Sigmoid colon (tissue), 7 donors: Measurements from ENCODE around the gene DVL3. TPM values are rescaled to one million over a fixed set of nuclear protein-coding genes. Genes with fewer than 3 reads are reported as not detected.

ENCODE experiments used
- DNase-seq: peaks from one replicate; pipeline ENCODE4 v3.0.0-alpha.2; 2019
- H3K27ac ChIP-seq, 4 donors: fragments of 200-600 bp; sonication (generic); one replicate each; pipeline ENCODE4 v1.5.1; 2016 to 2019; ENCODE audit warnings: mild to moderate bottlenecking in 1 of 4
- H3K27me3 ChIP-seq, 3 donors: fragments of 200-600 bp; sonication (generic); one replicate each; pipeline ENCODE4 v1.5.1; 2019; ENCODE audit warnings: mild to moderate bottlenecking in 1 of 3
- H3K36me3 ChIP-seq, 4 donors: fragments of 200-600 bp; sonication (generic); one replicate each; pipeline ENCODE4 v1.5.1; 2016 to 2019
- H3K4me1 ChIP-seq, 4 donors: fragments of 200-600 bp; sonication (generic); one replicate each; pipeline ENCODE4 v1.5.1; 2017 to 2019
- H3K4me3 ChIP-seq, 4 donors: fragments of 200-600 bp; sonication (generic); one replicate each; pipeline ENCODE4 v1.5.1; 2017 to 2019; ENCODE audit warnings: mild to moderate bottlenecking in 2 of 4, moderate library complexity in 1 of 4
- H3K9me3 ChIP-seq, 4 donors: fragments of 200-600 bp in 3 of 4; sonication (generic) in 3 of 4; one replicate each; pipeline versions ENCODE4 v1.5.1 to v1.6.1; 2013 to 2019
- CTCF ChIP-seq, 4 experiments: fragments of 450-650 bp in 3 of 4; fragments of 200-600 bp in 1 of 4; IDR thresholded peaks; one replicate each; pipeline ENCODE4 v1.5.1; 2016 to 2019; ENCODE audit warnings: antibody characterized with exemption in 4 of 4, mild to moderate bottlenecking in 3 of 4, moderate library complexity in 2 of 4
- EP300 ChIP-seq, 4 donors: sonication (generic); formaldehyde crosslinking; IDR thresholded peaks; one replicate each; pipeline ENCODE4 v1.6.1; 2017; ENCODE audit warnings: antibody characterized with exemption in 4 of 4
- POLR2A ChIP-seq, 2 donors: fragments of 450-650 bp; IDR thresholded peaks; one replicate each; pipeline ENCODE4 v1.6.1; 2016; ENCODE audit warnings: antibody characterized with exemption in 2 of 2, mild to moderate bottlenecking in 2 of 2, moderate library complexity in 2 of 2
- POLR2AphosphoS5 ChIP-seq, 4 donors: sonication (generic); formaldehyde crosslinking; IDR thresholded peaks; one replicate each; pipeline ENCODE4 v1.6.1; 2017; ENCODE audit warnings: antibody characterized with exemption in 4 of 4
- WGBS, 2 donors: extraction: QIAGEN DNeasy Blood & Tissue Kit; methylation state at CpG; one replicate each; pipeline ENCODE4 v1.1.7; 2013; 5-methylcytosine and 5-hydroxymethylcytosine counted together
- intact Hi-C: fragments of 100-400 bp; cut with DNase I; formaldehyde crosslinking; loops from one replicate; pipeline ENCODE4 v1.15.1; 2023
- polyA plus RNA-seq, 3 donors: library from polyadenylated mRNA; stranded (reverse); fragments of 200-250 nt; gene quantifications; one replicate each; pipeline ENCODE4 v1.2.3, GENCODE V29; 2013
- total RNA-seq, 4 donors: library from RNA; depleted of rRNA; stranded (reverse); fragments of >200 nt; gene quantifications; one replicate each; pipeline ENCODE4 v1.1.0, GENCODE V29; 2016
- donor health status: healthy with polysubstance abuse.
- donor health status: Bipolar disorder and iron deficiency.
- donor health status: healthy.

The DVL3 gene
- total and polyA plus RNA-seq, 7 donors, result 15.0 to 71.2 (median 40.8) TPM

- Histone ChIP-seq H3K27ac (no peak overlapping the region), H3K4me3 (no peak overlapping the region), H3K9me3 (no peaks in the 10 kb centered on the region), H3K4me1 (no peaks in the 10 kb centered on the region), H3K36me3 (no peaks in the 10 kb centered on the region), H3K27me3 (peaks cover 0 to 20% (median 0%) of the 10 kb centered on the region in 3 donors)
- TF ChIP-seq CTCF (IDR thresholded peaks at IDR 0.05), result no peak
- WGBS, 2 donors, result 64 to 75% methylated on average over 11 of the region's 11 CpGs
- no peak for DNase-seq
- intact Hi-C loops, result no loop called here
These were observed 54.2 kb downstream of the DVL3 start for GRCh38 chr3:184209146-184209923.

DNA sequence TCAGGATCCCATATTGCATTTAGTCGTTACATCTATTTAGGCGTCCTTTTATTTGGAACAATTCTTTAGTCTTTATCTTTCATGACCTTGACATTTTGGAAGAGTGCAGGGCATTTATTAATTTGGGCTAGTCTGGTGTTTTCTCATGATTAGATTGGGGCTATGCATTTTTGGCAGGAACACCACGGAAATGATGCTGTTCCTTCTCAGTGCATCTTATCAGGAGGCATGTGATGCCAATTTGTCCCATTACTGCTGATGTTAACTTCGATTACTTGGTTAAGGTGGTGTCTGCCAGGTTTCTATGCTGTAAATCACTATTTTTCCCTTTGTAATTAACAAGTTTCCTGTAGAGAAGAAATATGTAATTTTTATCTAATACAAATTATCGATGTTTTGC, 56.1 kb downstream of the DVL3 start:
- Histone ChIP-seq H3K36me3 (no peaks in the 10 kb centered on the region), H3K27ac (no peak overlapping the region), H3K9me3 (no peaks in the 10 kb centered on the region), H3K4me1 (no peaks in the 10 kb centered on the region), H3K4me3 (no peak overlapping the region), H3K27me3 (peaks cover 0 to 13% (median 0%) of the 10 kb centered on the region in 3 donors)
- intact Hi-C loops, result no loop called here
- WGBS, 2 donors, result 79 to 84% methylated on average over 5 of the region's 5 CpGs
- no peak for DNase-seq
- TF ChIP-seq POLR2A (IDR thresholded peaks at IDR 0.05) (no peak), POLR2AphosphoS5 (IDR thresholded peaks at IDR 0.05) (no peak), CTCF (IDR thresholded peaks at IDR 0.05) (no peak), EP300 (IDR thresholded peaks at IDR 0.05) (no peak)

DNA sequence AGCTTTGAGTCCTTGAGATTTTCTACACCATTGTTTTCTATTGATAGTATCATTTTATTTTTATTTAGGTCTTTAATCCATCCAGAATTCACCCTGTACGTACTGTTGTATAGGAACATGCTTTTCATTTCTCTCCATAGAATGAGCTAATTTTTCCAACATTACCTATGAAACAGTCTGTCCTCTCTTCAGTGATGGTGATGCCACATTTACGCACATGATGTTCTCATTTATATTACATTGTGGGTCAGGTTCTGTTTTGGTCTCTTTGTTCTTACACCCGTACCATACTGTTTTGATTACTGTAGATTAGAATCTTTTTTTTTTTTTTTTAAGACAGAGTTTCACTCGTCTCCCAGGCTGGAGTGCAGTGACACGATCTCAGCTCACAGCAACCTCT, 56.5 kb downstream of the DVL3 start:
- H3K4me3 ChIP-seq, result no peak overlapping the region
- no peak for DNase-seq
- no peak overlapping the region for H3K27ac ChIP-seq
- intact Hi-C loops, result no loop called here
- no peaks in the 10 kb centered on the region for H3K4me1 ChIP-seq
- no peak for TF ChIP-seq CTCF (IDR thresholded peaks at IDR 0.05)
- no peak for TF ChIP-seq EP300 (IDR thresholded peaks at IDR 0.05)
- TF ChIP-seq POLR2A (IDR thresholded peaks at IDR 0.05), result no peak
- TF ChIP-seq POLR2AphosphoS5 (IDR thresholded peaks at IDR 0.05), result no peak
- peaks cover 0 to 9% (median 0%) of the 10 kb centered on the region in 3 donors for H3K27me3 ChIP-seq
- no peaks in the 10 kb centered on the region for H3K36me3 ChIP-seq
- H3K9me3 ChIP-seq, result no peaks in the 10 kb centered on the region
- 85 to 86% methylated on average over 5 of the region's 5 CpGs for WGBS, 2 donors

DNA sequence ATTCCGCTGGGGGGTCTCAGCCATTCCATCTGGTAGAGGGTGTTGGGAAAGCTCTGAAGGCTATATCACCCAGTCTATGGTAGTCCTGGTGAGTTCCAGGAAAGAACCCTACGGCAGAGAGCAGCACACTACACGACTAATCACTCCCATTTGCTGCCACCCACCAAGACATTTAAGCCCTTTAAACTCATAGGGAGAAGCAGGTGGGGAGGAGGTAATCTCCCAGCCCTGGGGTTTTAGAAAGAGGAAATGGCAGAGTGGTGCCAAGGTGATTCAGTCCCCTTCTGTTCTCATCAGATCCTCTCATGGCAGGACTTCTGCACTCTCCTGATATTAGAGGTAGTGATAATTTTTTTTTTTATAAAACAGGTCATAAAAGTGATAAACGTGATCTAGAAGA, 63.6 kb downstream of the DVL3 start:
- peaks cover 0 to 16% (median 5%) of the 10 kb centered on the region in 3 donors for H3K27me3 ChIP-seq
- H3K4me3 ChIP-seq, result no peak overlapping the region
- no peak for DNase-seq
- TF ChIP-seq EP300 (IDR thresholded peaks at IDR 0.05), result no peak
- H3K9me3 ChIP-seq, result no peaks in the 10 kb centered on the region
- no peaks in the 10 kb centered on the region for H3K36me3 ChIP-seq
- intact Hi-C loops, result no loop called here
- 51% methylated on average over 4 of the region's 4 CpGs for WGBS, 2 donors
- no peaks in the 10 kb centered on the region for H3K4me1 ChIP-seq
- H3K27ac ChIP-seq, result no peak overlapping the region

DNA sequence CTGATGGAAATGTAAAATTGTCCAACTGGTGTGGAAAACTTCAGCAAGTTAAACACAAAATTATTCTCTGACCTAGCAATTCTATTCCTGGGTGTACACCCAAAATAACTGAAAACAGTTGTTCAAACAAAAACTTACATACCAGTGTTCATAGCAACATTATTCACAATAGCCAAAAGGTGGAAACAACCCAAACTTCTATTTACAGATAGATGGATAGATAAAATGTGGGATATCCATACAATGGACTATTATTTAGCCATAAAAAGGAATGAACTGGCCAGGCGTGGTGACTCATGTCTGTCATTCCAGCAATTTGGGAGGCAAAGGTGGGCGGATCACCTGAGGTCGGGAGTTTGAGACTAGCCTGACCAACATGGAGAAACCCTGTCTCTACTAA, 67.3 kb downstream of the DVL3 start:
- TF ChIP-seq CTCF (IDR thresholded peaks at IDR 0.05) (no peak), EP300 (IDR thresholded peaks at IDR 0.05) (no peak), POLR2AphosphoS5 (IDR thresholded peaks at IDR 0.05) (no peak), POLR2A (IDR thresholded peaks at IDR 0.05) (no peak)
- Histone ChIP-seq H3K36me3 (no peaks in the 10 kb centered on the region), H3K4me1 (no peaks in the 10 kb centered on the region), H3K27ac (no peak overlapping the region), H3K9me3 (no peaks in the 10 kb centered on the region), H3K27me3 (peaks cover 0 to 42% (median 20%) of the 10 kb centered on the region in 3 donors), H3K4me3 (no peak overlapping the region)
- WGBS, 2 donors, result 49 to 79% methylated on average over 3 of the region's 3 CpGs
- intact Hi-C loops, result no loop called here
- DNase-seq, result no peak

Other genes with a start within 250 kb of the DVL3 start
- 10 to 100 TPM; 16.0 to 39.6 (median 21.0) TPM for gene ABCC5, start 137.5 kb upstream of the DVL3 start, total RNA-seq
- 10 to 100 TPM; 13.8 to 32.1 (median 22.0) TPM for gene ABCC5, start 137.5 kb upstream of the DVL3 start, polyA plus RNA-seq
- not detected for gene HTR3D, start 123.6 kb upstream of the DVL3 start, total RNA-seq
- gene HTR3D, start 123.6 kb upstream of the DVL3 start, polyA plus RNA-seq, result not detected
- not detected for gene HTR3C, start 102.3 kb upstream of the DVL3 start, total RNA-seq
- under 1 TPM in 2 of 3 donors, not detected in 1; 0.19 to 0.60 TPM for gene HTR3C, start 102.3 kb upstream of the DVL3 start, polyA plus RNA-seq
- not detected for gene HTR3E, start 58.3 kb upstream of the DVL3 start, total RNA-seq
- gene HTR3E, start 58.3 kb upstream of the DVL3 start, polyA plus RNA-seq, result 1 to 10 TPM in 1 of 3 donors, under 1 TPM in 1, not detected in 1; 0.54 to 1.2 TPM
- gene EIF2B5, start 20.0 kb upstream of the DVL3 start, total RNA-seq, result 10 to 100 TPM; 26.0 to 43.5 (median 31.3) TPM
- 10 to 100 TPM; 31.8 to 48.1 (median 35.4) TPM for gene EIF2B5, start 20.0 kb upstream of the DVL3 start, polyA plus RNA-seq
- gene AP2M1, start 19.5 kb downstream of the DVL3 start, total RNA-seq, result 100 to 1,000 TPM; 203 to 239 (median 225) TPM
- gene AP2M1, start 19.5 kb downstream of the DVL3 start, polyA plus RNA-seq, result 100 to 1,000 TPM; 226 to 240 (median 237) TPM
- gene ABCF3, start 30.8 kb downstream of the DVL3 start, total RNA-seq, result 10 to 100 TPM; 32.4 to 51.3 (median 39.2) TPM
- 10 to 100 TPM; 36.5 to 48.9 (median 45.6) TPM for gene ABCF3, start 30.8 kb downstream of the DVL3 start, polyA plus RNA-seq
- under 1 TPM in 2 of 4 donors, not detected in 2; 0.36 to 0.83 TPM for gene VWA5B2, start 74.2 kb downstream of the DVL3 start, total RNA-seq
- 1 to 10 TPM in 1 of 3 donors, under 1 TPM in 2; 0.23 to 1.0 (median 0.60) TPM for gene VWA5B2, start 74.2 kb downstream of the DVL3 start, polyA plus RNA-seq
- gene ALG3, start 93.6 kb downstream of the DVL3 start, total RNA-seq, result 10 to 100 TPM; 29.6 to 46.8 (median 38.4) TPM
- gene ALG3, start 93.6 kb downstream of the DVL3 start, polyA plus RNA-seq, result 10 to 100 TPM in 2 of 3 donors, 1 to 10 TPM in 1; 9.9 to 39.7 (median 10.8) TPM
- 1 to 10 TPM; 1.4 to 3.9 (median 2.4) TPM for gene EEF1AKMT4, start 94.3 kb downstream of the DVL3 start, total RNA-seq
- 1 to 10 TPM; 4.2 to 6.5 (median 5.3) TPM for gene EEF1AKMT4, start 94.3 kb downstream of the DVL3 start, polyA plus RNA-seq
- gene CAMK2N2, start 106.2 kb downstream of the DVL3 start, total RNA-seq, result under 1 TPM in 1 of 4 donors, not detected in 3; 0.71 TPM
- under 1 TPM in 1 of 3 donors, not detected in 2; 0.28 TPM for gene CAMK2N2, start 106.2 kb downstream of the DVL3 start, polyA plus RNA-seq
- 1 to 10 TPM in 3 of 4 donors, under 1 TPM in 1; 0.49 to 2.9 (median 1.7) TPM for gene ECE2, start 120.6 kb downstream of the DVL3 start, total RNA-seq
- under 1 TPM in 1 of 3 donors, not detected in 2; 0.63 TPM for gene ECE2, start 120.6 kb downstream of the DVL3 start, polyA plus RNA-seq
- 100 to 1,000 TPM; 127 to 246 (median 234) TPM for gene PSMD2, start 143.9 kb downstream of the DVL3 start, total RNA-seq
- gene PSMD2, start 143.9 kb downstream of the DVL3 start, polyA plus RNA-seq, result 100 to 1,000 TPM; 105 to 174 (median 153) TPM
- 100 to 1,000 TPM; 115 to 241 (median 182) TPM for gene EIF4G1, start 159.2 kb downstream of the DVL3 start, total RNA-seq
- gene EIF4G1, start 159.2 kb downstream of the DVL3 start, polyA plus RNA-seq, result 100 to 1,000 TPM in 1 of 3 donors, 10 to 100 TPM in 2; 62.9 to 249 (median 67.3) TPM
- 10 to 100 TPM; 28.0 to 36.7 (median 33.8) TPM for gene FAM131A, start 182.2 kb downstream of the DVL3 start, total RNA-seq
- gene FAM131A, start 182.2 kb downstream of the DVL3 start, polyA plus RNA-seq, result 10 to 100 TPM; 12.6 to 17.1 (median 12.9) TPM
- 1 to 10 TPM; 1.6 to 3.3 (median 2.6) TPM for gene CLCN2, start 206.2 kb downstream of the DVL3 start, total RNA-seq
- 10 to 100 TPM; 10.9 to 30.2 (median 13.2) TPM for gene CLCN2, start 206.2 kb downstream of the DVL3 start, polyA plus RNA-seq
- 10 to 100 TPM; 53.2 to 92.5 (median 74.7) TPM for gene POLR2H, start 206.3 kb downstream of the DVL3 start, total RNA-seq
- gene POLR2H, start 206.3 kb downstream of the DVL3 start, polyA plus RNA-seq, result 100 to 1,000 TPM; 132 to 162 (median 146) TPM
- under 1 TPM in 1 of 4 donors, not detected in 3; 0.36 TPM for gene THPO, start 222.8 kb downstream of the DVL3 start, total RNA-seq
- under 1 TPM in 1 of 3 donors, not detected in 2; 0.25 TPM for gene THPO, start 222.8 kb downstream of the DVL3 start, polyA plus RNA-seq
- 10 to 100 TPM in 2 of 4 donors, 1 to 10 TPM in 2; 5.7 to 16.3 (median 11.3) TPM for gene CHRD, start 224.7 kb downstream of the DVL3 start, total RNA-seq
- 1 to 10 TPM in 2 of 3 donors, under 1 TPM in 1; 0.23 to 4.5 (median 1.8) TPM for gene CHRD, start 224.7 kb downstream of the DVL3 start, polyA plus RNA-seq